GM18520 (cell line): ENCODE measurements around the gene UROC1.

Experiments used
- ATAC-seq: cut with Tn5 transposase; IDR thresholded peaks from one replicate; pipeline ENCODE4 v1.9.1; 2021; ENCODE audit not compliant: unreplicated experiment

UROC1 gene

GRCh38 chr3:126446301-126446700 is 71.3 kb downstream of the UROC1 start:
- ATAC-seq, result no peak

- no peak for ATAC-seq
Measured at GRCh38 chr3:126445506-126445905, 72.1 kb downstream of the UROC1 start.

GRCh38 chr3:126442856-126443242 is 74.7 kb downstream of the UROC1 start:
- no peak for ATAC-seq

- no peak for ATAC-seq
Measured at GRCh38 chr3:126442094-126442855, 75.3 kb downstream of the UROC1 start.

- no peak for ATAC-seq
Measured at GRCh38 chr3:126441256-126441880, 76.2 kb downstream of the UROC1 start.

GRCh38 chr3:126440709-126440995 is 76.9 kb downstream of the UROC1 start:
- ATAC-seq, result no peak

GRCh38 chr3:126439968-126440708 is 77.4 kb downstream of the UROC1 start:
- ATAC-seq, result no peak

GRCh38 chr3:126439346-126439967 is 78.1 kb downstream of the UROC1 start:
- ATAC-seq, result no peak

- no peak for ATAC-seq
Measured at GRCh38 chr3:126438746-126439145, 78.8 kb downstream of the UROC1 start.

GRCh38 chr3:126438186-126438585 is 79.4 kb downstream of the UROC1 start:
- no peak for ATAC-seq

GRCh38 chr3:126436826-126437717 is 80.5 kb downstream of the UROC1 start:
- ATAC-seq, result no peak

GRCh38 chr3:126435456-126436315 is 81.9 kb downstream of the UROC1 start:
- ATAC-seq, result no peak

- ATAC-seq, result no peak
Measured at GRCh38 chr3:126434931-126435411, 82.6 kb downstream of the UROC1 start.

GRCh38 chr3:126434264-126434590 is 83.3 kb downstream of the UROC1 start:
- ATAC-seq, result no peak

GRCh38 chr3:126433496-126434263 is 83.9 kb downstream of the UROC1 start:
- no peak for ATAC-seq

- no peak for ATAC-seq
Measured at GRCh38 chr3:126433105-126433430, 84.5 kb downstream of the UROC1 start.

GRCh38 chr3:126432361-126433104 is 85.0 kb downstream of the UROC1 start:
- ATAC-seq, result no peak
